G401.6 (cell line): ENCODE data around the gene SMTNL2.

Experiments
- FAIRE-seq: peaks from 2 replicates; lab custom pipeline; 2012; peaks lifted over from hg19 to GRCh38; lab: Jason Lieb, UNC

Gene SMTNL2

GRCh38 chr17:4584101-4584916, at the start of gene SMTNL2:
Gene SMTNL2 (plus strand): TSS chr17:4584529. CDS start chr17:4584606, 77 bp downstream.
- FAIRE-seq, result no peak

GRCh38 chr17:4534928-4535666, 49.2 kb upstream of the SMTNL2 start:
- FAIRE-seq, result no peak

- no peak for FAIRE-seq
Measured at GRCh38 chr17:4535667-4536258, 48.6 kb upstream of the SMTNL2 start.

GRCh38 chr17:4536259-4536741, 48.0 kb upstream of the SMTNL2 start:
- no peak for FAIRE-seq

- FAIRE-seq, result peak; percentile 87
Measured at GRCh38 chr17:4536742-4537411, 47.5 kb upstream of the SMTNL2 start.

- no peak for FAIRE-seq
Measured at GRCh38 chr17:4537451-4538235, 46.7 kb upstream of the SMTNL2 start.

GRCh38 chr17:4538236-4539002, 45.9 kb upstream of the SMTNL2 start:
- FAIRE-seq, result no peak

GRCh38 chr17:4539025-4539424, 45.3 kb upstream of the SMTNL2 start:
- FAIRE-seq, result no peak

GRCh38 chr17:4539576-4540223, 44.6 kb upstream of the SMTNL2 start:
- no peak for FAIRE-seq

- no peak for FAIRE-seq
Measured at GRCh38 chr17:4540224-4540651, 44.1 kb upstream of the SMTNL2 start.

GRCh38 chr17:4540687-4541327, 43.5 kb upstream of the SMTNL2 start:
- no peak for FAIRE-seq

- no peak for FAIRE-seq
Measured at GRCh38 chr17:4541328-4542002, 42.9 kb upstream of the SMTNL2 start.

GRCh38 chr17:4542003-4542725, 42.2 kb upstream of the SMTNL2 start:
- FAIRE-seq, result no peak

- FAIRE-seq, result no peak
Measured at GRCh38 chr17:4542726-4543191, 41.6 kb upstream of the SMTNL2 start.

- no peak for FAIRE-seq
Measured at GRCh38 chr17:4543557-4544026, 40.7 kb upstream of the SMTNL2 start.

GRCh38 chr17:4544135-4544950, 40.0 kb upstream of the SMTNL2 start:
- no peak for FAIRE-seq

- FAIRE-seq, result no peak
Measured at GRCh38 chr17:4544951-4545216, 39.4 kb upstream of the SMTNL2 start.
